A673 (cell line): Measurements from ENCODE around the gene NUCKS1. TPM values are rescaled to one million over a fixed set of nuclear protein-coding genes. Genes with fewer than 3 reads are reported as not detected.

Experiments
- BruUV-seq: library from RNA; stranded (reverse); fragments of 400-500 nt; replicated peaks from 2 replicates; lab custom pipeline; 2021; lab: Mats Ljungman, UMichigan
- CTCF ChIA-PET: fragments of 300-600 bp; sonication (Branson Sonifier 250); formaldehyde crosslinking; loops from one replicate; lab custom pipeline; 2022; ENCODE audit warnings: antibody characterized with exemption; lab: Charles Lee
- POLR2A ChIA-PET: fragments of 300-600 bp; sonication (Branson Sonifier 250); formaldehyde crosslinking; loops from one replicate; lab custom pipeline; 2022; ENCODE audit warnings: antibody characterized with exemption; ENCODE audit not compliant: low non-redundant PET; lab: Charles Lee
- DNase-seq: peaks from one replicate; pipeline ENCODE4 v3.0.0-alpha.2; 2015; ENCODE audit warnings: low spot score
- H3K27ac ChIP-seq: fragments of 200-600 bp; sonication (generic); 2 replicates; pipeline ENCODE4 v1.5.1; 2016; ENCODE audit warnings: mixed run types, low read depth, mild to moderate bottlenecking, mixed read lengths, antibody characterized with exemption, low read length; ENCODE audit not compliant: poor library complexity, severe bottlenecking
- H3K27me3 ChIP-seq: fragments of 200-600 bp; sonication (generic); replicated peaks from 2 replicates; pipeline ENCODE4 v1.6.1; 2017; ENCODE audit warnings: mixed run types, low read depth, mild to moderate bottlenecking, mixed read lengths, antibody characterized with exemption, low read length; ENCODE audit not compliant: insufficient read depth, poor library complexity
- H3K36me3 ChIP-seq: fragments of 200-600 bp; sonication (generic); 2 replicates; pipeline ENCODE4 v1.6.1; 2016; ENCODE audit warnings: mixed run types, mild to moderate bottlenecking, mixed read lengths, antibody characterized with exemption, low read length; ENCODE audit not compliant: insufficient read depth, poor library complexity, severe bottlenecking
- H3K4me1 ChIP-seq: fragments of 200-600 bp; sonication (generic); 2 replicates; pipeline ENCODE4 v1.6.1; 2017; ENCODE audit warnings: mixed run types, mild to moderate bottlenecking, mixed read lengths, antibody characterized with exemption, low read length; ENCODE audit not compliant: insufficient read depth, poor library complexity, severe bottlenecking
- H3K4me3 ChIP-seq: fragments of 200-600 bp; sonication (generic); 2 replicates; pipeline ENCODE4 v1.5.1; 2016; ENCODE audit warnings: low read depth, mixed run types, mild to moderate bottlenecking, mixed read lengths, low read length; ENCODE audit not compliant: poor library complexity, severe bottlenecking
- H3K9me3 ChIP-seq: fragments of 200-600 bp; sonication (generic); 2 replicates; pipeline ENCODE4 v1.6.1; 2016; ENCODE audit warnings: mixed run types, low read depth, mild to moderate bottlenecking, mixed read lengths, antibody characterized with exemption, low read length; ENCODE audit not compliant: poor library complexity, severe bottlenecking
- CTCF ChIP-seq: fragments of 300-800, 200-600 bp; sonication (generic); conservative IDR thresholded peaks from 2 replicates; pipeline ENCODE4 v1.5.1; 2017; ENCODE audit warnings: low read depth, mild to moderate bottlenecking, antibody characterized with exemption, low read length, moderate library complexity, mixed read lengths
- EZH2 ChIP-seq: fragments of 200-600 bp; sonication (generic); IDR thresholded peaks from 2 replicates; pipeline ENCODE4 v1.6.1; 2017; ENCODE audit warnings: borderline replicate concordance, low read depth, mild to moderate bottlenecking, mixed read lengths, antibody characterized with exemption, low read length; ENCODE audit not compliant: poor library complexity, severe bottlenecking
- intact Hi-C: fragments of 100-400 bp; cut with micrococcal nuclease; formaldehyde crosslinking; loops from one replicate; pipeline ENCODE4 v1.10.0; 2022; ENCODE audit not compliant: unreplicated experiment
- total RNA-seq: library from RNA; stranded (reverse); gene quantifications from 2 replicates; pipeline ENCODE4 v1.2.3, GENCODE V29; 2021

The NUCKS1 gene
- total RNA-seq, 1 experiment from 2014 or later = 437 TPM

DNA sequence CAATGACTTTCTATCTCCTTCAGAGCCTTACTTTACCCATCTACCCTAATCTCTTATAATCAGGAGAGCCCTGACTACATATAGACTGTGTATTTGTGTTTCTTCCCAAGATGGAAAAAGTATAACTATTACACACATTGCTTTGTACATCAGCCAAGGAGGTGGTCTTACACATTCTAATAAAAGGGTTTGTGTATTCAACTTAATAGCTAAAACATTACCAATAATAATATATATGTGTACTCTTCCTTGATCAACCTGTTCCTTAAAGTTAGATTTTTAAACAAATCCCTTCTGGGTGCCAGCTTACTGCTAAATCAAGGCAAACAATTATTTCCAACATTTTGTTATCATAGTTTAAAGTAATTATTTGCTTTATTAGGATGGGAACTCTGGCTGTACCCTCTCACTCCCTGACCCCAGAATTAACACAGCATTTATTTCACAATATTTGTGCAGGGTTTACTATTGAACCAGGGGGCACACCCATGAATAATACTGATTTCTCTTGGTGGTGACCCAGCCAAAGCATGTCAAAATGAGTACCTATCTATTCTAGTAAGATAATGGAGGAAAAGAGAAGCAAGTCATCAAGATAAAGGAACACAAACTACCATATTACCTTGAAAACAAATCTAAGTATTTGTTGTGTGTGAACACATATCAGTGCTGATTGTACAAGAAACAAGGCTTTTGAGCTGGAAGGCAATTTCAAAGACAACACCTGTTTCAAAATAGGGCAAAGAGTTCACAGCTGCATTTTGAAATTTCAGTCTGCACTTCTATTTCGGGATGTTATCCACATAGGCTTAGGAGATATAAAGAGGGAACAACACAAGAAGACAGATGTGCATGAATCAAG is 39.5 kb downstream of the NUCKS1 start:
- Histone ChIP-seq H3K4me1 (no peaks in the 10 kb centered on the region), H3K36me3 (peaks cover 37% of the 10 kb centered on the region), H3K4me3 (no peak overlapping the region), H3K27ac (no peak overlapping the region), H3K9me3 (no peaks in the 10 kb centered on the region), H3K27me3 (no peaks in the 10 kb centered on the region)
- no peak for DNase-seq
- no TSS peak for BruUV-seq
- intact Hi-C loops = loop anchor here (1.0 to 2.0 kb wide), 3 partner anchors 51 to 182 kb away; no protein-coding TSS in a partner anchor
- TF ChIP-seq EZH2 = no peak
- no peak for TF ChIP-seq CTCF
- CTCF ChIA-PET = interaction anchor here (0.9 to 2.7 kb wide), 5 partner anchors 31 to 267 kb away, joined by 3 to 34 read pairs (median 4); no protein-coding TSS in a partner anchor
- POLR2A ChIA-PET = no interaction called here

- BruUV-seq = no TSS peak
Measured at GRCh38 chr1:205709640-205710039, 40.3 kb downstream of the NUCKS1 start.

GRCh38 chr1:205709059-205709398 is 41.0 kb downstream of the NUCKS1 start:
- POLR2A ChIA-PET = no interaction called here
- no peak for TF ChIP-seq EZH2
- no peak for TF ChIP-seq CTCF
- H3K36me3 ChIP-seq = peaks cover 25% of the 10 kb centered on the region
- no peaks in the 10 kb centered on the region for H3K4me1 ChIP-seq
- no TSS peak for BruUV-seq
- no peak for DNase-seq
- H3K4me3 ChIP-seq = no peak overlapping the region
- H3K9me3 ChIP-seq = no peaks in the 10 kb centered on the region
- H3K27ac ChIP-seq = no peak overlapping the region
- CTCF ChIA-PET = interaction anchor here (0.6 kb wide), 1 partner anchor 50 kb away, joined by 7 read pairs; no protein-coding TSS in a partner anchor
- intact Hi-C loops = no loop called here
- H3K27me3 ChIP-seq = no peaks in the 10 kb centered on the region

More at GRCh38 chr1:205709640-205710039, 40.3 kb downstream of the NUCKS1 start:
- TF ChIP-seq EZH2 (no peak), CTCF (no peak)
- Histone ChIP-seq H3K27me3 (no peaks in the 10 kb centered on the region), H3K27ac (no peak overlapping the region), H3K36me3 (peaks cover 29% of the 10 kb centered on the region), H3K4me3 (no peak overlapping the region), H3K4me1 (no peaks in the 10 kb centered on the region), H3K9me3 (no peaks in the 10 kb centered on the region)
- DNase-seq = no peak
- ChIA-PET CTCF (no interaction called here), POLR2A (no interaction called here)
- intact Hi-C loops = loop anchor here (2.0 kb wide), 2 partner anchors 119 to 181 kb away; no protein-coding TSS in a partner anchor
